Activated CD4-positive, CD25-positive, alpha-beta regulatory T cell (primary cell): ENCODE data around the gene FARS2.
"Not testable (repeated sequence)": the region's sequence is repeated elsewhere in the genome, so short reads cannot be mapped to it uniquely, and the experiment has no call there.

Experiments used
- DNase-seq, 4 experiments: peaks; one replicate each; lab custom pipeline; 2025; lab: John Stamatoyannopoulos, UW

FARS2 gene

DNA sequence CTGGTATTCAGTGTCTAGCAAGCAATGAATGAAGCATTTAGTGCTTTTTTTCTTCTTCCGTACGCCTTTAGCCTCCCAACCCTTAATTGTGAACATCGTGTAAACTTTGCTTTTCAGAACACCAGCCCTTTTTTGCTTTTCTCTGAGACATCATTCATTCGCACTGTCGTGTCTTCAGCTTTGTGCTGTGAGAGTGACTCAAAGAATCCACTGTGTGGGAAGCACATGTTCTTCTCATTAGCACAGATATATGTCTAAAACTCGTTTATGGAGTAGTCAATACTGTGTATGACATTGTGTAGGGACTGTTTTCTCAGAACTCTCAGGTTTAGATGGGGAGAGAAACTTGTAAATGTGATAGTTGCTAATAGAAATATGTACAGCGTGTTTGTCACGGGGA is 279.1 kb downstream of the FARS2 start:
- no peak for DNase-seq

DNA sequence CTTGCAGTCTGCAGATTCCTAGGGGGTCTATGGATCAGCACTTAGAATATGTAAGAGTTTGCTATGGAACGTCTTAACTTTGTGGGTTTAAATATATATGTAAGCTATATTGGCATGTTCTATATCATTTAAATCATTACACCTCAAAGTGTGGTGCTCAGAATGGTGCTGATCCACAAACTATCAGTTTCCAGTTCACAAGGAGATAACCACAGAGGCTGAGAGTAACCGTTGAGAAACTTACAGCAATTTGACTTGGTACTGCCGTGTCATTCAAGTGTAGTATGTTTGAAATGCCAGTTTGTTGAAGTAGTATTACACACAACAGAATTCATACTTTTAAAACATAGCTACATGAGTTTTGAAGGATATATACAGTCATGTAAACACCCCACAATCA is 279.7 kb downstream of the FARS2 start:
- DNase-seq = no peak

- no peak for DNase-seq
Measured at GRCh38 chr6:5541751-5542432, 280.6 kb downstream of the FARS2 start.

DNA sequence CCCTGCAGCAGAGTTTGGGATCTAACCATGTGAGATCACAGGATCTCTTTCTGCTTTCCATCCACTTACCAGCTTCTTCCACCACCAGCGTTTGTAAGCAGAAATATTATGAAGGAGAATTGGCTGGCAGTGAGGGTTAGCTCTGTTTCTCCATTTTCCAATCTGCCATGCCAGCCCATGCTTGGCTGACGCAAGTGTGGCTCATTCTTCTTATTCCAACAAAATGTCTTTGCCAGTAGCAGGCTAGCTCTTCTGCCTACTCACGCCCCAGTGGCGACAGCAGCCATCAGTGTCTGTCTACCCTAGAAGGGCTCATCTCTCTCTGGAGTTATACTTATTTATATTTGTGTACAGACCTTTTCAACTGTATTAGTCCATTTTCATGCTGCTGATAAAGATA is 286.2 kb downstream of the FARS2 start:
- DNase-seq = no peak

DNA sequence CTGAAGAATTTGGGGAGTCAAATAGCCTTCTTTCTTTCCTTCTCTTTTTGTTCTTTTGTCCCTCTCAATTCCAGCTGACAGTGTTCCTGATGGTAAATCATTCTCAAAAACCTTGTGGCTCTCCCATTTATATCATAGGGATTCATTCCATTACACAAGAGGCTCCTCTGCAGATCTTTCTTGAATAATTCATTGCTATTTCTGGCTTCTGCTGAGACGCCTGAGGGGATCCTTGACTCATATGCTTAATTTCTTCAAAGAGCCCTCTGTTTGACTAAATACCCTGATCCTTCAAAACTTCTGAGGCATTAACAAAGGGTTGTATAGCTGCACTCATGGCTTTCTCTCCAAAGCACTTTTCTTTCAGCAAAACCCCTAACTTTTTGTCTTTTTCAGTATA is 289.3 kb downstream of the FARS2 start:
- no peak for DNase-seq

GRCh38 chr6:5552243-5552642 is 290.9 kb downstream of the FARS2 start:
- no peak for DNase-seq

DNA sequence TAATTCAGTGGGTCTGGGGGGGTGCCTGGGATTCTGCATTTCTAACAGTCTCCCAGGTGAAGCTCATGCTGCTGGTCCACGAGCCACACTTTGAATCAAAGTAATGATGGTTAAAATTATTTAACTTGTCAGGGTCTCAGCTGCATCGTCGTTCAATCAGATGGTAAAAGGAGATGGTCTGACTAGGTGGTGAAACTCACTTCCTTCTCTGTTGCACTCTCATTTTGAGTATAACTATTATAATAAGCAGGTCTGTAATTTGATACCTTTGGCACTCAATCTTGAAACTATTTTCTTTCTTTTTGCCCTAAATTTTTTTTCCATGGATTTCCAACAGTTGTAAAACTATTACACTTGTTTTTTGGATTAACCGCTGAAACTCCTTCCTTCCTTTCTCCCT is 292.5 kb downstream of the FARS2 start:
- no peak for DNase-seq

DNA sequence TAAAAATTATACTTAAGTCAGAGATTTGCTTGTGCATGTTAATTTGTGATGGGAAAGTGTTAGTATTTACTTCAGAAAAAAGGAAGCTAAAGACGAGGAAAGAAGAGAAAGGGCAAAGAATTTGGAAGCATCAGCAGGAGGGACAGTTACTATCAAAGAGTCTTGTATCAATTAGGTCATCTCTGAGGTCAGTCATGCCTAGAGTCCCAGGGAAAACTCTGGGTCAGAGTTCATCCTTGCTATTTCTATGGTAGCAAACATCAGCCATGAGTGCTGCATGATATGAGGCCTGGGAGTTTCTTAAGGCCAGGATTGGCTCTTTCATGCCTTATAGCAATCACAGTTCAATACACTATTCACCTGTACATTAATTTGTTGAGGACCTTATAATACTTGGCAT is 292.9 kb downstream of the FARS2 start:
- DNase-seq = no peak

- no peak for DNase-seq
Measured at GRCh38 chr6:5556011-5556410, 294.7 kb downstream of the FARS2 start.

DNA sequence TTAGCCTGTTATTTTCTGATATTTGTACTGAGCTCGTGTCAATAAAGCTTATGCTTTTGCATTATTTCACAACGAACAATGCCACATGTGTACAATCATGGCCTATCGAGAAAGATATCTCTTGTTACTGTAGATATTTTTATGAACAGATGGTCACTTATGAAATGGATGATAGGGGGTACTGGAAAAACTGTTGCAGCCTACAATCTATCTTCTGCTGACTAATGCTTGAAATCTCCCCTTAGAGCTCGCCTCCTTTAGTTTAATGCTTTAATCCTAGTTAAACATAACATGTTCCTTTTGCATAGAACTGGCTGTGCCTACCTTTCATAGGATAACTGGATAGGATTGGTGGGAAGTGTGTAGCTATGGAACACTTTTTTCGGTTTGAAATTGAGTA is 296.2 kb downstream of the FARS2 start:
- no peak for DNase-seq

DNA sequence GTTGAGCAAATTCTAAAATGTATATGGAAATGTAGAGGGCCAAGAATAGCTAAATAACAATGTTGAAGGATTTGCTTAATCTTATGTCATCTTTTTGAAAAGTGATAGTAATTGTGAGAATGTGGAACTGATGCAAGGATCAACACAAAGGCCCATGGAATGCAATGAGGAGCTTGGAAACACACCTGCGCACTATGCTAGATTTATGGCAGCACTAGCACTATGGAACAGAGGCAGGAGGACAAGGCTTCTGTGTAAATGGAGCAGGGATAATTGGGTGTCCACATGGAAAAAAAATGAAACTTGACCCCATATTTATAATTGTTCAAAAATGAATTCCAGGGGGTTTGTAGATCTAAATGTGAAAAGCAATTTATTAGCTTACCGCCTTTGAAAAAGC is 298.3 kb downstream of the FARS2 start:
- no peak for DNase-seq

- DNase-seq = no peak
Measured at GRCh38 chr6:5562277-5562676, 301.0 kb downstream of the FARS2 start.

- no peak for DNase-seq
Measured at GRCh38 chr6:5563086-5563485, 301.8 kb downstream of the FARS2 start.

- DNase-seq = not testable (repeated sequence)
Measured at GRCh38 chr6:5564746-5565145, 303.4 kb downstream of the FARS2 start.

DNA sequence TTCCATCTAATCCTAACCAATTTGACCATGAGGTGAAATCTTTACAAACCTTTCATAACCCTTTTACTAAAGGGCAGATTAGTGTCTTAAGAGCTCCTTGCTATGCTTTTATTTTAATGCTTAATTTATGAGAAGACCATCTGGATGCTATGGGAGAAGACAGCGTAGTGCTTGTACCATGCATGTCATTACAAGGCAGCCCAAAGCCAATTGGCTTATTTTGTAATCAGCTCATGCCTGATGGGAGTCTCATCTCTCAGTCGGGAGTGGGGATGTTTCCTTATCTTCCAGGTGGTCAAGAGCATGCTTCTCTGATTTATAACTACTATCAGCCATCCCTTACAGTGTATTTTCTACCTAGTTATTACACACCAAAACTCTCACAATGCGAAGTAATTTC is 304.7 kb downstream of the FARS2 start:
- no peak for DNase-seq

DNA sequence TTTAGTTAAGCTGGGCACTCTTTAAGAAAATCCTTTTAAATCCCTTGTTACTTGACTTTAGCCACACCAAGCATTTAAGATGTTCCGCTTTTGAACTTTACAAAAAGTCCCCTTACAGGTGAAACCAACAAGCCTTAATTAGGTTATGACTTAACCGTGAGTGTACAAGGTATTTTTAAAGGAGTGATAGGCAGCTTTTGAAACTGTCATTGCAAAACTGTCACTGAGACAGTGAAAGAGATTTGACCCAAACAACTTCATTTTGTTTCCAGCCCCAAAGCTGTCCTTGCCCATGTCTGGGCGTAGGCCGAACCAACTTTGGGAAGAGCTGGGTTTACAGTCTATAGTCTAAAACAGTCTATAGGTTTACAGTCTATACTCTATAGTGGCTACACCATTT is 305.4 kb downstream of the FARS2 start:
- no peak for DNase-seq

DNA sequence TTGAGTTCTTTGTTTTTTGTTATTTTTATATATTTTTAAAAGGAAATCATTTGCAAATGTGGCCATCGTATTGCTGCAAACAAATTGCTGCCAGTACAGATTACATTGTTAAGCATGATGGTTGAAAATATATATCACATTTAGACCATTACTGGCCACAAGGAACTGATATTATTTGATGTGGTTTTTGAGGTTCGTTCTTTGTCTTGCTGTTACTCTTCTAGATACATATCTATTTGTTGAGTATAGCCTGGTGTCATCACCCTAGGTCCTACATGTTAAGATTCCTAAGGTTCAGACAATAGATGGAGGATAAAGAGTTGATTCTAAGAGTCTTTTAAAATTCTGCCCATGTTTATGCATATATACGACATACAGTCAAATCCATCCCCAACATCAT is 306.0 kb downstream of the FARS2 start:
- DNase-seq = no peak

DNA sequence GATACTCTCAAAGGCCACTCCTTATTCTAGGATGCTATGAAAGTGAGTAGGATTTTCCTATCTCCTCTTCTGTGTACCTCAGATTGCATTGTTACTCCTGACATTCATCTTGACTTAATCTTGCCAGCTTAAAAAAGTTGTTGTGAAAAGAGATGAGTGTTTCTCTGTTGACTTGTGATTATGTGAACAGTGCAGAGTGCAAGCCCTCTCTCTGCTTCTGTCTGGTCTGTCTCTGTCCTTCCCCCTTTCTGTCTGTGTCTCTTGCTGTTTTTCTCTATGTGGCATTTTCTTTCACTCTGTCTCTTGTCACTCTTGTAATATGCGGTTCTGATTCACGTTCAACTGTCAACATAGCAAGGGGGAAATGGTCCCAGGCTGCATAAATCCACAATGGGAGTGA is 306.6 kb downstream of the FARS2 start:
- DNase-seq = no peak

- no peak for DNase-seq
Measured at GRCh38 chr6:5569491-5569890, 308.2 kb downstream of the FARS2 start.

- DNase-seq = no peak
Measured at GRCh38 chr6:5570641-5571040, 309.3 kb downstream of the FARS2 start.

DNA sequence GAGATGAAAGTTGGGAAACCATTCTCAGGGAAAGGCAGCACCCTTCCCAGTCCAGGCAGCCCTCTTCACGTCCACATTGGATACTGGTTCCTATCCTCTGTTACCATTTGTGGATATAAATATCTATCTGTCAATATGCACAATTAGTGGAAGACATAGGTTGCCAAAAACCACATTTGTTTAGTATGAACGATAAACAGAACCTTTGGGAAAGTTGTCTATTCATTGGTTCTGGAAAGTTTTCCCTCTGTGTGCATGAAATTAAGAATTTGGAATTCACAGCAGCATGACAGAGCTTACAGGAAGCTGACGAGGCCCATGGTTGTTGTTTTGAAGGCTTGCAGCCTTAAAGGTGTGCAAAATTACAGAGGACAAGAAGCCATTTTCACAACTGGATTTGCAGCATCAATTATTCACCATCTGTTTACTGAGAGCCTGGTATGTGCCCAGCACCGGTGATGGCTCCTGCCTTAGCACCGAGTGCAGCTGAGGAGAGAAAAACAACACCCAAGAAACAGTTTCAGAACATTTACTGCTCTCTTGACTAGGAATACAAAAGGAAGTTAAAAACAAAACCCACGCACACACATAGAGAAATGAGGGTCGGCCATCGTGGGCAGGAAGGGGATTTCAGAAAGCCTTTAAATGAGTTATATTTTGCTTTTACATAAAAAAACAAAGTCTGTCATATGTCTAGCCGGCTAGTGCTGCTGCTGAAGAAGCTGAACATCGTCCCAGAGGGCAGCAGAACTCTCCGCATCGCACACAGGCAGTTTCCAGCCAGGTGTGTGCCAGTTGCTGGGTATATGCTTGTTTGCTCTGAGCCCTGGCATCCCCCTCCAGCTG is 319.6 kb downstream of the FARS2 start:
- DNase-seq = no peak

GRCh38 chr6:5582762-5583161 is 321.4 kb downstream of the FARS2 start:
- no peak for DNase-seq

- no peak for DNase-seq
Measured at GRCh38 chr6:5583528-5583927, 322.2 kb downstream of the FARS2 start.

DNA sequence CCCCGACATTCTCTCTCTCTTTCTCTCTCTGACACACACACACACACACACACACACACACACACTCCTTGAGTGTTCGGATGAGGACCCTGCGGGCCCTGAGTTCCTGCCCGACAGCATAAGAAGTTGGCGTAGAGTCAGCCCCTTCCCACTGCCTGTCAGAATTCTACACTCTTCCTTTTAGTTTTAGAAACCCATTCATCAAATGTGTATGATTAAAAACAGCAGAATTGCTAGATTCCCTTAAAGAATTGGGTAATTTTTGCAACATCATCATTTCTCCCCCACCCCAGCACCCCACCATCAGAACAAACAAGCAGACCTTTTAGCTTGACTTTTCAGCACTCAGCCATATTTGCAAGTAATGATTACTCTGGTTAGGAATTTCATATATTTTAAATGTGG is 322.8 kb downstream of the FARS2 start:
- no peak for DNase-seq
